Large intestine (tissue), 3 donors: ENCODE results near the gene INPP5D. TPM values are rescaled to one million over a fixed set of nuclear protein-coding genes. Genes with fewer than 3 reads are reported as not detected.

Source experiments
- DNase-seq, 2 donors: peaks; one replicate each; pipeline versions ENCODE4 v3.0.0 to v3.0.0-alpha.2; 2013
- H3K27ac ChIP-seq: one replicate; pipeline ENCODE4 v1.5.1; 2013; ENCODE audit warnings: low read length
- H3K27me3 ChIP-seq: 2 replicates; pipeline ENCODE4 v1.6.1; 2013; ENCODE audit warnings: low read length; ENCODE audit not compliant: control insufficient read depth, insufficient read depth
- H3K36me3 ChIP-seq: 2 replicates; pipeline ENCODE4 v1.6.1; 2013; ENCODE audit warnings: low read length; ENCODE audit not compliant: control insufficient read depth, insufficient read depth
- H3K4me1 ChIP-seq: one replicate; pipeline ENCODE4 v1.6.1; 2013; ENCODE audit warnings: low read length; ENCODE audit not compliant: control insufficient read depth, insufficient read depth
- H3K4me3 ChIP-seq: one replicate; pipeline ENCODE4 v1.5.1; 2013; ENCODE audit warnings: low read length
- H3K9me3 ChIP-seq: one replicate; pipeline ENCODE4 v1.6.1; 2013; ENCODE audit warnings: mild to moderate bottlenecking, low read depth, low read length, moderate library complexity; ENCODE audit not compliant: control insufficient read depth
- WGBS: methylation state at CpG from one replicate; pipeline ENCODE4 v1.1.5; 2013; ENCODE audit warnings: low lambda C conversion rate; ENCODE audit not compliant: insufficient coverage; 5-methylcytosine and 5-hydroxymethylcytosine counted together
- polyA plus RNA-seq: library from polyadenylated mRNA; unstranded; fragments of 120-200 nt; gene quantifications from one replicate; pipeline ENCODE4 v1.2.1, GENCODE V29; 2013

The INPP5D gene
- polyA plus RNA-seq, 1 donor, result 12.6 TPM

- H3K36me3 ChIP-seq, result no peaks in the 10 kb centered on the region
- H3K9me3 ChIP-seq, result no peaks in the 10 kb centered on the region
- no peak overlapping the region for H3K27ac ChIP-seq
- peaks cover 4% of the 10 kb centered on the region for H3K27me3 ChIP-seq
- no peaks in the 10 kb centered on the region for H3K4me1 ChIP-seq
- no peak for DNase-seq
- no peak overlapping the region for H3K4me3 ChIP-seq
- no CpG with 5 or more reads among the region's 1 CpG for WGBS
These were observed 46.9 kb downstream of the INPP5D start for GRCh38 chr2:233107011-233107410.

DNA sequence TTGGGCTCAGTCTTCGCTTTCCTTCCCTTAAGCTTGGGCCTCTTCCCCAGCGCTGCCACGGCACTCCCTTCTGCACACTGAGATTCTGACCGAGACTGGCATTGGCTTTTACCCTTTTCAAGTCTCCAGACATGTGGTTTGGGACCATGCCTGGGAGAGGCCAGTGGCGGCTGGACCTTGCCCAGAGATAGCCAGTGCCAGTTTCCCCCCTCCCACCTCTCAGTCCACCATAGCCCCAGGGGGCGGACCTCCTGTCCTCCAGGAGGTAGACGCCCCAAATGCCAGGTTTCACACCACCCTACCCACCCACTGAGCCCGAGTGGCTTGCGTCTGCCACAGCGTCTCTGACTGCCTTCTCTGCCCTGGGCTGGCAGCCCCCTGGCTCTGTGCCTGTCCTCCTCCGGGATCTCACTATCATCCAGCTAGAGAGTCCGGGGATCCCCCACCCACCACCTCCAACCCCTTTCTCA is 47.7 kb downstream of the INPP5D start:
- Histone ChIP-seq H3K27ac (no peak overlapping the region), H3K27me3 (peaks cover 4% of the 10 kb centered on the region), H3K4me3 (no peak overlapping the region), H3K36me3 (no peaks in the 10 kb centered on the region), H3K4me1 (no peaks in the 10 kb centered on the region), H3K9me3 (no peaks in the 10 kb centered on the region)
- no peak for DNase-seq
- WGBS, result no CpG with 5 or more reads among the region's 12 CpGs

- H3K27me3 ChIP-seq, result peaks cover 4% of the 10 kb centered on the region
- WGBS, result no CpG with 5 or more reads among the region's 10 CpGs
- no peaks in the 10 kb centered on the region for H3K36me3 ChIP-seq
- no peak for DNase-seq
- no peak overlapping the region for H3K27ac ChIP-seq
- H3K4me1 ChIP-seq, result no peaks in the 10 kb centered on the region
- no peaks in the 10 kb centered on the region for H3K9me3 ChIP-seq
- H3K4me3 ChIP-seq, result no peak overlapping the region
These were observed 48.7 kb downstream of the INPP5D start for GRCh38 chr2:233108611-233109490.

GRCh38 chr2:233111427-233111826 is 51.3 kb downstream of the INPP5D start:
- Histone ChIP-seq H3K27me3 (peaks cover 4% of the 10 kb centered on the region), H3K4me1 (no peaks in the 10 kb centered on the region), H3K4me3 (no peak overlapping the region), H3K9me3 (no peaks in the 10 kb centered on the region), H3K36me3 (no peaks in the 10 kb centered on the region), H3K27ac (no peak overlapping the region)
- DNase-seq, result no peak
- no CpG with 5 or more reads among the region's 5 CpGs for WGBS

- no peaks in the 10 kb centered on the region for H3K36me3 ChIP-seq
- H3K9me3 ChIP-seq, result no peaks in the 10 kb centered on the region
- H3K4me3 ChIP-seq, result no peak overlapping the region
- DNase-seq, result no peak
- 100% methylated on average over 1 of the region's 4 CpGs for WGBS
- no peak overlapping the region for H3K27ac ChIP-seq
- no peaks in the 10 kb centered on the region for H3K4me1 ChIP-seq
- peaks cover 4% of the 10 kb centered on the region for H3K27me3 ChIP-seq
These were observed 52.2 kb downstream of the INPP5D start for GRCh38 chr2:233112329-233112728.

GRCh38 chr2:233112776-233113452 is 52.8 kb downstream of the INPP5D start:
- no CpG with 5 or more reads among the region's 6 CpGs for WGBS
- Histone ChIP-seq H3K36me3 (no peaks in the 10 kb centered on the region), H3K27me3 (peaks cover 4% of the 10 kb centered on the region), H3K9me3 (no peaks in the 10 kb centered on the region), H3K27ac (no peak overlapping the region), H3K4me1 (no peaks in the 10 kb centered on the region), H3K4me3 (no peak overlapping the region)
- no peak for DNase-seq

DNA sequence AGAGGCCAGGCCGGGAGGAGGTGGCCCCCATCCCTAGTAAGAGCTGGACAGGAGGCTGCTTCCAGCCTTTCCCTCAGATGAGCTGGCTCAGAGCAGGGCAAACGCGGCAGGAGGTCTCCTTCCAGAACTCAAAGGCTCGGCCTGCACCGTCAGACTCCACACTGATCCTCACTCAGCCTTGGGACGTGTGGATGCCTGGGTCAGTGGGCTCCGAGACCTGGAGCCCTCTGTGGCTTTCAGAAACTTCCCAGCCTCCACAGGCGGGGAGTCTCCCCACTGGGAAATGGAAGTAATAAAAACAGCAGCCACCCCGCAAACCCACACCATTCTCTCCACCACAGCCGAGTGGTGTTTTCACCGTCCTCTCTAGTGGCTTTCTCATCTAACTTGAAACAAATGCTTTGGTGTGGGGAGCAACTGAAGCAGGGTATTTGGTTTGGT is 54.3 kb downstream of the INPP5D start:
- Histone ChIP-seq H3K36me3 (no peaks in the 10 kb centered on the region), H3K9me3 (no peaks in the 10 kb centered on the region), H3K27me3 (no peaks in the 10 kb centered on the region), H3K4me1 (no peaks in the 10 kb centered on the region), H3K4me3 (no peak overlapping the region), H3K27ac (no peak overlapping the region)
- WGBS, result 80% methylated on average over 1 of the region's 11 CpGs
- DNase-seq, result no peak

GRCh38 chr2:233115121-233115520 is 55.0 kb downstream of the INPP5D start:
- DNase-seq, result no peak
- WGBS, result no CpG with 5 or more reads among the region's 7 CpGs

GRCh38 chr2:233115741-233116140 is 55.6 kb downstream of the INPP5D start:
- Histone ChIP-seq H3K9me3 (no peaks in the 10 kb centered on the region), H3K27me3 (no peaks in the 10 kb centered on the region), H3K4me3 (no peak overlapping the region), H3K4me1 (no peaks in the 10 kb centered on the region), H3K27ac (no peak overlapping the region), H3K36me3 (no peaks in the 10 kb centered on the region)
- no CpG with 5 or more reads among the region's 2 CpGs for WGBS
- DNase-seq, result no peak

More at GRCh38 chr2:233115121-233115520, 55.0 kb downstream of the INPP5D start:
- no peaks in the 10 kb centered on the region for H3K4me1 ChIP-seq
- H3K36me3 ChIP-seq, result no peaks in the 10 kb centered on the region
- H3K27ac ChIP-seq, result no peak overlapping the region
- no peak overlapping the region for H3K4me3 ChIP-seq
- H3K9me3 ChIP-seq, result no peaks in the 10 kb centered on the region
- H3K27me3 ChIP-seq, result no peaks in the 10 kb centered on the region

DNA sequence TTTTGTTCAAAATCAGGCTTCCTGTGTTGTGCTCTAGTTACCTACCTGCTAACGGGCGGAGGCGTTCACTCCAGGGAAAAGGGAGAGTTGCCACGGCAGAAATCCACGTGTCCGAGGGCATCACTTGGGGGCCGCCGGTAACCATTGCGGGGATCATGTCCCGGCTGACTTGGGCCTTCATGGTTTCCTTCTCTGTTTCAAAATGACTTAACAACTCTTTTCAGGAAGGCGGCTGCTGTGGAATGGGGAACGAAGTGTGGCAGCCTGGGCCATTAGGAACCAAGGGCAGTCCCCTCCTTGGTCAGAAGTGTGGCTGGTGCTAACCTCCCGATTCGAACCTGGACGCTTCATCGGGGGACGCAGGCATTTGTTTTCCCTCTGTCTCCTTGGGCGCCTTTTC is 56.8 kb downstream of the INPP5D start:
- Histone ChIP-seq H3K4me1 (no peaks in the 10 kb centered on the region), H3K4me3 (no peak overlapping the region), H3K36me3 (no peaks in the 10 kb centered on the region), H3K27ac (no peak overlapping the region), H3K27me3 (no peaks in the 10 kb centered on the region), H3K9me3 (no peaks in the 10 kb centered on the region)
- DNase-seq, result no peak
- no CpG with 5 or more reads among the region's 18 CpGs for WGBS
